ENCODE measurements around the gene DLG5.

The DLG5 gene

GRCh38 chr10:77926566-77927401, at the start of gene DLG5:
Gene DLG5 (minus strand): TSS chr10:77926755. CDS start chr10:77926520, 235 bp downstream.
- H3K4me3 ChIP-seq = peak within 1 kb of the TSS; percentile 38 to 83 (median 64)
- H3K27ac ChIP-seq = peak within 1 kb of the TSS; percentile 7 to 93 (median 81)

GRCh38 chr10:77975086-77975666, 48.6 kb upstream of the DLG5 start:
- H3K27ac ChIP-seq = no peak overlapping the region
- no peak overlapping the region for H3K4me3 ChIP-seq

- H3K4me3 ChIP-seq = no peak overlapping the region
- no peak overlapping the region for H3K27ac ChIP-seq
Measured at GRCh38 chr10:77974396-77975074, 48.0 kb upstream of the DLG5 start.

GRCh38 chr10:77973276-77973675, 46.7 kb upstream of the DLG5 start:
- Histone ChIP-seq H3K27ac (no peak overlapping the region), H3K4me3 (no peak overlapping the region)

GRCh38 chr10:77972148-77972547, 45.6 kb upstream of the DLG5 start:
- Histone ChIP-seq H3K4me3 (no peak overlapping the region), H3K27ac (no peak overlapping the region)

GRCh38 chr10:77971804-77972144, 45.2 kb upstream of the DLG5 start:
- Histone ChIP-seq H3K27ac (peak overlapping the region in 10 of 21 experiments; percentile 1 to 55 (median 35)), H3K4me3 (no peak overlapping the region)

- Histone ChIP-seq H3K4me3 (no peak overlapping the region), H3K27ac (peak overlapping the region in 10 of 21 experiments; percentile 1 to 58 (median 41))
Measured at GRCh38 chr10:77970869-77971803, 44.6 kb upstream of the DLG5 start.

- H3K27ac ChIP-seq = no peak overlapping the region
- no peak overlapping the region for H3K4me3 ChIP-seq
Measured at GRCh38 chr10:77969114-77969513, 42.6 kb upstream of the DLG5 start.

- Histone ChIP-seq H3K4me3 (no peak overlapping the region), H3K27ac (no peak overlapping the region)
Measured at GRCh38 chr10:77967611-77968022, 41.1 kb upstream of the DLG5 start.

- H3K27ac ChIP-seq = no peak overlapping the region
- H3K4me3 ChIP-seq = no peak overlapping the region
Measured at GRCh38 chr10:77965294-77965693, 38.7 kb upstream of the DLG5 start.

- Histone ChIP-seq H3K4me3 (no peak overlapping the region), H3K27ac (no peak overlapping the region)
Measured at GRCh38 chr10:77964811-77965210, 38.3 kb upstream of the DLG5 start.

- Histone ChIP-seq H3K4me3 (no peak overlapping the region), H3K27ac (no peak overlapping the region)
Measured at GRCh38 chr10:77963901-77964300, 37.3 kb upstream of the DLG5 start.

- Histone ChIP-seq H3K27ac (no peak overlapping the region), H3K4me3 (no peak overlapping the region)
Measured at GRCh38 chr10:77962350-77963146, 36.0 kb upstream of the DLG5 start.

GRCh38 chr10:77961668-77962067, 35.1 kb upstream of the DLG5 start:
- Histone ChIP-seq H3K27ac (no peak overlapping the region), H3K4me3 (no peak overlapping the region)

- Histone ChIP-seq H3K4me3 (no peak overlapping the region), H3K27ac (no peak overlapping the region)
Measured at GRCh38 chr10:77960829-77961329, 34.3 kb upstream of the DLG5 start.

- H3K27ac ChIP-seq = peak overlapping the region in 3 of 21 experiments; percentile 20 to 39 (median 30)
Measured at GRCh38 chr10:77959887-77960455, 33.4 kb upstream of the DLG5 start.

GRCh38 chr10:77959384-77959783, 32.8 kb upstream of the DLG5 start:
- Histone ChIP-seq H3K4me3 (no peak overlapping the region), H3K27ac (peak overlapping the region in 7 of 21 experiments; percentile 20 to 66 (median 55))

More at GRCh38 chr10:77959887-77960455, 33.4 kb upstream of the DLG5 start:
- H3K4me3 ChIP-seq = no peak overlapping the region

GRCh38 chr10:77955136-77955535, 28.6 kb upstream of the DLG5 start:
- Histone ChIP-seq H3K4me3 (no peak overlapping the region), H3K27ac (no peak overlapping the region)

Measured in skin epidermis (tissue), 12 donors.